NCI-H510A treated with DMSO at 0.1 percent for 48 hours (cell line): Measurements from ENCODE around the gene BOD1L1.

ENCODE experiments used
- DNase-seq: peaks from one replicate; lab custom pipeline; 2025; lab: John Stamatoyannopoulos, UW

BOD1L1 gene

GRCh38 chr4:13627606-13628311 is at the start of gene BOD1L1:
Gene BOD1L1 (minus strand): TSS chr4:13627725. CDS start chr4:13627587, 138 bp downstream.
- DNase-seq = peak; percentile 52

- no peak for DNase-seq
Observed at GRCh38 chr4:13674971-13675370, 47.4 kb upstream of the BOD1L1 start.

- DNase-seq = no peak
Observed at GRCh38 chr4:13673167-13673566, 45.6 kb upstream of the BOD1L1 start.

- no peak for DNase-seq
Observed at GRCh38 chr4:13670456-13671160, 43.1 kb upstream of the BOD1L1 start.

- no peak for DNase-seq
Observed at GRCh38 chr4:13665701-13666660, 38.5 kb upstream of the BOD1L1 start.

GRCh38 chr4:13659341-13660070 is 32.0 kb upstream of the BOD1L1 start:
- no peak for DNase-seq

GRCh38 chr4:13656569-13657405 is 29.3 kb upstream of the BOD1L1 start:
- peak; percentile 59 for DNase-seq

GRCh38 chr4:13654162-13654797 is 26.8 kb upstream of the BOD1L1 start:
- peak; percentile 51 for DNase-seq

GRCh38 chr4:13653766-13654161 is 26.2 kb upstream of the BOD1L1 start:
- DNase-seq = no peak

- DNase-seq = no peak
Observed at GRCh38 chr4:13647031-13647430, 19.5 kb upstream of the BOD1L1 start.

- DNase-seq = no peak
Observed at GRCh38 chr4:13645075-13645474, 17.6 kb upstream of the BOD1L1 start.

GRCh38 chr4:13642170-13642950 is 14.8 kb upstream of the BOD1L1 start:
- peak; percentile 2 for DNase-seq

- no peak for DNase-seq
Observed at GRCh38 chr4:13641084-13641483, 13.6 kb upstream of the BOD1L1 start.

- no peak for DNase-seq
Observed at GRCh38 chr4:13640149-13640940, 12.8 kb upstream of the BOD1L1 start.

- DNase-seq = no peak
Observed at GRCh38 chr4:13635286-13635799, 7.8 kb upstream of the BOD1L1 start.

GRCh38 chr4:13633671-13634070 is 6.1 kb upstream of the BOD1L1 start:
- DNase-seq = no peak

GRCh38 chr4:13627178-13627605 is 333 bp downstream of the BOD1L1 start:
- no peak for DNase-seq

GRCh38 chr4:13626492-13627177 is 890 bp downstream of the BOD1L1 start:
- DNase-seq = no peak
